Loucy (cell line): ENCODE data around the gene KRT79.

Source experiments
- H2AFZ ChIP-seq: fragments of 200-600 bp; sonication (generic); 2 replicates; pipeline ENCODE4 v1.6.0; 2016; ENCODE audit warnings: antibody characterized with exemption, mild to moderate bottlenecking, low read length, moderate library complexity
- H3F3A ChIP-seq: fragments of 200-600 bp; 2 replicates; pipeline ENCODE4 v1.6.0; 2016; ENCODE audit warnings: antibody characterized with exemption, low read depth, mild to moderate bottlenecking
- H3K27me3 ChIP-seq: fragments of 200-600 bp; sonication (generic); 2 replicates; pipeline ENCODE4 v1.6.1; 2014; ENCODE audit warnings: low read length, mild to moderate bottlenecking; ENCODE audit not compliant: insufficient read depth, poor library complexity, severe bottlenecking
- H3K36me3 ChIP-seq: fragments of 200-600 bp; sonication (generic); 2 replicates; pipeline ENCODE4 v1.6.1; 2016; ENCODE audit warnings: low read length; ENCODE audit not compliant: insufficient read depth
- H3K4me1 ChIP-seq: fragments of 200-600 bp; sonication (generic); 2 replicates; pipeline ENCODE4 v1.5.1; 2014; ENCODE audit warnings: low read length, mild to moderate bottlenecking; ENCODE audit not compliant: insufficient read depth, poor library complexity, severe bottlenecking
- H3K4me2 ChIP-seq: fragments of 200-600 bp; sonication (generic); 2 replicates; pipeline ENCODE4 v1.6.0; 2014; ENCODE audit warnings: antibody characterized with exemption, low read length, low read depth, mild to moderate bottlenecking; ENCODE audit not compliant: poor library complexity, severe bottlenecking
- H3K4me3 ChIP-seq: fragments of 200-600 bp; sonication (generic); 2 replicates; pipeline ENCODE4 v1.5.1; 2014; ENCODE audit warnings: low read length, mild to moderate bottlenecking, mixed read lengths; ENCODE audit not compliant: poor library complexity, severe bottlenecking
- H3K79me2 ChIP-seq: fragments of 200-600 bp; sonication (generic); 2 replicates; pipeline ENCODE4 v1.6.1; 2014; ENCODE audit warnings: low read length; ENCODE audit not compliant: insufficient read depth
- H3K9ac ChIP-seq: fragments of 200-600 bp; sonication (generic); 2 replicates; pipeline ENCODE4 v1.6.0; 2014; ENCODE audit warnings: mild to moderate bottlenecking, low read depth, low read length, moderate library complexity; ENCODE audit not compliant: poor library complexity, severe bottlenecking
- H3K9me2 ChIP-seq: fragments of 200-600 bp; sonication (generic); replicated peaks from 2 replicates; pipeline ENCODE4 v1.6.1; 2016; ENCODE audit warnings: low read depth, low read length, mixed read lengths
- H3K9me3 ChIP-seq: fragments of 200-600 bp; sonication (generic); 2 replicates; pipeline ENCODE4 v1.6.1; 2014; ENCODE audit warnings: mild to moderate bottlenecking, antibody characterized with exemption, low read length, low read depth; ENCODE audit not compliant: insufficient read depth
- H4K20me1 ChIP-seq: fragments of 200-600 bp; sonication (generic); 2 replicates; pipeline ENCODE4 v1.6.0; 2014; ENCODE audit warnings: antibody characterized with exemption, low read length, mild to moderate bottlenecking; ENCODE audit not compliant: insufficient read depth, poor library complexity, severe bottlenecking
- EZH2phosphoT487 ChIP-seq: fragments of 200-600 bp; IDR thresholded peaks from 2 replicates; pipeline ENCODE4 v1.6.1; 2018; ENCODE audit warnings: antibody characterized with exemption, mild to moderate bottlenecking, moderate library complexity, borderline replicate concordance
- TF ChIP-seq, protein P1 (sequence below): fragments of 200-600 bp; sonication (generic); conservative IDR thresholded peaks from 2 replicates; pipeline ENCODE4 v1.5.1; 2014; ENCODE audit warnings: mild to moderate bottlenecking, antibody characterized with exemption, low read length

KRT79 gene

DNA sequence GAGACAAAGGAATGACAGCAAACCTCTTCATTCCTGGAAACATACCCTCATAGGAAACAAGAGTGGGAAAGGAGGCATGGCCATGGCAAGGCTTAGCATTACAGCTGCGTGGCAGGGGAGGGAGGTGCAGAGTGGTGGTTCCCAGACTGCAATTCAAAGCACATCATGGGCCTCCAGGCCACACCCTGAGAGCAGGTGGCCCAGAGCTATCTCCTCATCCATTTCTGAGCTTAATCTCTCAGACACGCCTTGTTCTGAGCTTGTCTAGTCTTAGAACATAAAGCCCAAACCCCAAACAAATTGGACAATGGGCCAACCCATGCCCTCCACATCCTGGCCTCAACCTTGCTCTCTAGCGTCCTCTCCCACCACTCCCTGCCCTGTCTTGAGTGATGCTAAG is 32.3 kb downstream of the KRT79 start:
- H4K20me1 ChIP-seq: no peaks in the 10 kb centered on the region
- H3K4me1 ChIP-seq: no peaks in the 10 kb centered on the region
- no peaks in the 10 kb centered on the region for H3K79me2 ChIP-seq
- no peaks in the 10 kb centered on the region for H3F3A ChIP-seq
- H3K4me3 ChIP-seq: no peak overlapping the region
- H3K4me2 ChIP-seq: no peak overlapping the region
- H3K36me3 ChIP-seq: no peaks in the 10 kb centered on the region
- no peak for TF ChIP-seq EZH2phosphoT487
- TF ChIP-seq, protein P1, sequence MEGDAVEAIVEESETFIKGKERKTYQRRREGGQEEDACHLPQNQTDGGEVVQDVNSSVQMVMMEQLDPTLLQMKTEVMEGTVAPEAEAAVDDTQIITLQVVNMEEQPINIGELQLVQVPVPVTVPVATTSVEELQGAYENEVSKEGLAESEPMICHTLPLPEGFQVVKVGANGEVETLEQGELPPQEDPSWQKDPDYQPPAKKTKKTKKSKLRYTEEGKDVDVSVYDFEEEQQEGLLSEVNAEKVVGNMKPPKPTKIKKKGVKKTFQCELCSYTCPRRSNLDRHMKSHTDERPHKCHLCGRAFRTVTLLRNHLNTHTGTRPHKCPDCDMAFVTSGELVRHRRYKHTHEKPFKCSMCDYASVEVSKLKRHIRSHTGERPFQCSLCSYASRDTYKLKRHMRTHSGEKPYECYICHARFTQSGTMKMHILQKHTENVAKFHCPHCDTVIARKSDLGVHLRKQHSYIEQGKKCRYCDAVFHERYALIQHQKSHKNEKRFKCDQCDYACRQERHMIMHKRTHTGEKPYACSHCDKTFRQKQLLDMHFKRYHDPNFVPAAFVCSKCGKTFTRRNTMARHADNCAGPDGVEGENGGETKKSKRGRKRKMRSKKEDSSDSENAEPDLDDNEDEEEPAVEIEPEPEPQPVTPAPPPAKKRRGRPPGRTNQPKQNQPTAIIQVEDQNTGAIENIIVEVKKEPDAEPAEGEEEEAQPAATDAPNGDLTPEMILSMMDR: no peak
- H2AFZ ChIP-seq: no peak overlapping the region
- H3K9me3 ChIP-seq: no peaks in the 10 kb centered on the region
- no peaks in the 10 kb centered on the region for H3K9me2 ChIP-seq
- H3K9ac ChIP-seq: no peak overlapping the region
- H3K27me3 ChIP-seq: no peaks in the 10 kb centered on the region

DNA sequence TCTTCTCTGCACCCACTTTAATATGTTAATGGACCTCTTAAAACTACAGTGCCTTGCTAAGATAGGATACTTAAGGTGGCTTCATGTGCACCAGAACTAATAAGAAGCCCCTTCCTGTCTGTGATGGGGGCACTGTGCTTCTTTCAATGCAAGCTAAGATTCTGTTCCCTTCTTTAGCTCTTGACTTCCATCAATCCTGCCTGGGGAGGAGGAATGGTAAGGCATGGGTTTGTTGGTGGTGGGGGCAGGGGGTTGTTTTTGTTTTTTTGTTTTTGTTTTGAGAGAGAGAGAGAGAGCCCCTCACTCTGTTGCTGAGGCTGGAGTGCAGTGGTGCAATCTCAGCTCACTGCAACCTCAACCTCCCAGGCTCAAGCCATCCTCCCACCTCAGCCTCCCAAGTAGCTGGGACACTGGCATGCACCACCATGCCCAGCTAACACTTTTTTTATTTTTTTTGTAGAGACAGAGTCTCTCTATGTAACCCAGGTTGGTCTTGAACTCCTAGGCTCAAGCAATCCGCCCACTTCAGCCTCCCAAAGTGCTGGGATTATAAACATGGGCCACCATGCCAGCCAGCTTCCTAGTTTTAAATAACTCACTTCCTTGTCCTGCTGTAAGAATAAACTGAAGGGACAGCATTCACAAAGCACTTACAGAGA is 33.7 kb downstream of the KRT79 start:
- H3K9me3 ChIP-seq: no peaks in the 10 kb centered on the region
- no peak overlapping the region for H3K4me2 ChIP-seq
- no peak overlapping the region for H2AFZ ChIP-seq
- H3K4me3 ChIP-seq: no peak overlapping the region
- H3K27me3 ChIP-seq: no peaks in the 10 kb centered on the region
- no peaks in the 10 kb centered on the region for H3K79me2 ChIP-seq
- no peaks in the 10 kb centered on the region for H3F3A ChIP-seq
- H3K9ac ChIP-seq: no peak overlapping the region
- TF ChIP-seq, protein P1: no peak
- TF ChIP-seq EZH2phosphoT487: no peak
- no peaks in the 10 kb centered on the region for H4K20me1 ChIP-seq
- H3K36me3 ChIP-seq: no peaks in the 10 kb centered on the region
- H3K9me2 ChIP-seq: no peaks in the 10 kb centered on the region
- H3K4me1 ChIP-seq: no peaks in the 10 kb centered on the region

DNA sequence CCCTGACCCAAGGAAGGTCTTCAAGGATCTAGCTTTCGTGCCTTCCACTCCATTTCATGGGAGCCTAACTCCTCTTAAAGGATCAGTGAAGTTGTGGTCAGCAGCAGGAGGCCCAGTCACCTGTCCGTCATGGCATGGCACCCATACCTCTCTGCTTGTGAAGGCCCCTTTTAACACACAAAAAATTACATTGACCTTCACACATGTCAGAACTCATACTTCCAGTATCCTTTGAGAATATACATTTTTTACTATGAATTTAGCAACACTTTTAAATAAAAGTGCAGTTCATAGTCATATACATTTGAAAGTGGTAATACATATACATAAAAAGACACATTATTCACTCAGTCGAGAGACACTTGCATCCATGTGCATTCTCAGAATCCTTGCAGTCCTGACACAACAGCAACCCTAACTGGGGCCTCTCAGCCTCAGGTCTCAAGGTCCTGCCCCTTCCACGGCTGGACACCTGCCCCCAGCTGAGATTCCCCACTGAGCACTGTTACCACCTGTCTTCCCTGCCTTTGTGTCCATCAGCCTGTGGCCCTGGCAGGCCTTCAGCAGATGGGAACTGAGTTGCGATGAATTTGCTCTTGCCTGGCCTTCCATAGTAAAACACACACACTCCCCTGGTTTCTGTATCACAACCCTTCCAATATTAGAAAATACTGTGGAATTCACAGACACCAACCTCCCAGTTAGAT is 34.5 kb downstream of the KRT79 start:
- H3K27me3 ChIP-seq: no peaks in the 10 kb centered on the region
- H3K36me3 ChIP-seq: no peaks in the 10 kb centered on the region
- no peak overlapping the region for H3K4me3 ChIP-seq
- no peaks in the 10 kb centered on the region for H3K79me2 ChIP-seq
- no peaks in the 10 kb centered on the region for H4K20me1 ChIP-seq
- no peak for TF ChIP-seq EZH2phosphoT487
- TF ChIP-seq, protein P1: no peak
- no peak overlapping the region for H2AFZ ChIP-seq
- no peak overlapping the region for H3K9ac ChIP-seq
- no peaks in the 10 kb centered on the region for H3K9me3 ChIP-seq
- H3K9me2 ChIP-seq: no peaks in the 10 kb centered on the region
- H3K4me1 ChIP-seq: no peaks in the 10 kb centered on the region
- no peak overlapping the region for H3K4me2 ChIP-seq
- no peaks in the 10 kb centered on the region for H3F3A ChIP-seq
